HL-60/S4 (cell line): ENCODE measurements around the gene ADGRV1.
"Not testable (repeated sequence)": the region's sequence is repeated elsewhere in the genome, so short reads cannot be mapped to it uniquely, and the experiment has no call there.

Experiments
- in situ Hi-C: fragments of 300-500 bp; cut with MboI; formaldehyde crosslinking; loops from 2 replicates; pipeline ENCODE4 v1.14.3; 2022; ENCODE audit warnings: low sequenced_read_pairs

ADGRV1 gene

DNA sequence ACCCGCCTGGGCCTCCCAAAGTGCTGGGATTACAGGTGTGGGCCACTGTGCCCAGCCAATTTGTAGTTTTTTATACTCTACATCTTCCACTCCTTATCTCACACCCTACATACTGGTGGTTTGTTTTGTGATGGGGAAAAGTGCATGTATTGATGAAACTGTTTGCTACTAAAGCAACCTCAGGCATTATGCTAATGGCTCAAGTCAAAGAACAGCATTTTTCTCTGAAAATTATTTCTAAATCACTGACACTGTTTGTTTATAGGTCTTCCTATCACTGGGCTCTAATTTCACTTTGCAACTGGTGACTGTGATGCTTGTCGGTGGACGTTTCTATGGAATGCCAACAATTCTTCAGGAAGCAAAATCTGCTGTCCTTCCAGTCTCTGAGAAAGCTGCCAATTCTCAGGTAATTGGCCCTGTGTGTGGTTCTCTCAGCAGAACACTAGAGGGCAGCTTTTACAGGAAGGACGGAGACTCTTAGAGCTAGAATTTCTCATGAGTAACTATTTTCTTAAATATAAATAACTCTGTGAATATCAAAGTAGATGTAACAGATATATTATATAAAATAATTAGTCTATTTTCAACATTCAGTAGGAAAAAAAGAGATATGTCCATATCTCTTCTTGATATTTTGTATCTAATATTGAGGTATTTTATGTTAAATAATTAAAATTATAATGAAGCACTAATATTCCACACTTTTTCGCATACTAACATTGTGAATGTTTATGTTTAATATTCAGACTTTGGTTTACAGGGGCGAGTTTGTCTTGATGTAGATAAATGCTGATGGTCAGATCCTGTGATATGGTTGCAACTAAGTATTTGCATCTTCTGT is 244.1 kb downstream of the ADGRV1 start:
- in situ Hi-C loops, result no loop called here

DNA sequence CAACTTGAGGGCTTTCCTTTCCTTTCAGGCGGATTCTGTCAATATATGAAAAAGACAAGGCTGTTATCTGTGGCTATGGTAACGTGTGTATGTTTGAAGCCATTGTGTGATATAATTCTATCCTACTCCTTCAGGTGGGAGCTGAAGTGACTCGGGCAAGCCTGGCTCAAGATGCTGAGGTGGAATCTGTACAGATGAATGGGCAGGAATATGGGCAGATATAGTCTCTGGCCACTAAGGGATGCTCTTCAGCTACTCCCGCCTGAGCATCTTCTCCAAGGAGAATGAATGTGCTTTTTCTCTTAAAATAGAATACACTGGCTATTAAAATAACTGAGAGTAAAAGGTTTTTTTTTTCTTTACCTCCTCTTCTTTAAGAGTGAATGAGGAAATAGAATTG is 244.8 kb downstream of the ADGRV1 start:
- in situ Hi-C loops, result no loop called here

DNA sequence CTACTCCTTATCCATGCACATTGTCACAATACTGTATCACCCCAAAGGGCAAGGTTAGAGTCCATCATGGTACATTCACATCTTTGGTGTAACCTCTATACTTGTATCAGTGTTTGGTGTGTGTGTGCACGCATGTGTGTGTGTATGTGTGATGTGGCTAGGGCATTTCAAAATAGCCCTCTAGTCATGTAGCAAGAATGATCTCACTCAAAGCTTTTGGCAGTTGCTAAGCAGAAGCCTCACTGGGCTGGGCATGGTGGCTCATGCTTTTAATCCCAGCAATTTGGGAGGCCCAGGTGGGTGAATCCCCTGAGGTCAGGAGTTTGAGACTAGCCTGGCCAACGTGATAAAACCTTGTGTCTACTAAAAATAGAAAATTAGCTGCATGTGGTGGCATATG is 245.3 kb downstream of the ADGRV1 start:
- in situ Hi-C loops, result no loop called here

DNA sequence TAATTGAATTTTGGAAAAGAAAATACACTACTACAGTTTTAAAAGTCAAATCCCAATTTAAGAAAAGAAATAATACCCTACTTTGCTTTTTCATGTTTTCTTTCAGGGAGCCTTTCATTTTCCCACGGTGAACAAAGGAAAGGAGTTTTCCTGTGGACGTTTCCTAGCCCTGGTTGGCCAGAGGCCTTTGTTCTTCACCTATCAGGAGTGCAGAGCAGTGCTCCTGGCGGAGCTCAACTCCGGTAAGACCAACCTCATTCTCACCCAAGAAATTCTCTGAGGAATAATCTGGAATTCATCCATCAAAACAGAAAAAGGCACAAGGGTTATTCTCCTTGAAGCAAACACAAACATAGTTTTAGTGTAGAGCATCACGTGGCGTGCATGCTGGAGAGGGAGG is 248.9 kb downstream of the ADGRV1 start:
- in situ Hi-C loops, result no loop called here

DNA sequence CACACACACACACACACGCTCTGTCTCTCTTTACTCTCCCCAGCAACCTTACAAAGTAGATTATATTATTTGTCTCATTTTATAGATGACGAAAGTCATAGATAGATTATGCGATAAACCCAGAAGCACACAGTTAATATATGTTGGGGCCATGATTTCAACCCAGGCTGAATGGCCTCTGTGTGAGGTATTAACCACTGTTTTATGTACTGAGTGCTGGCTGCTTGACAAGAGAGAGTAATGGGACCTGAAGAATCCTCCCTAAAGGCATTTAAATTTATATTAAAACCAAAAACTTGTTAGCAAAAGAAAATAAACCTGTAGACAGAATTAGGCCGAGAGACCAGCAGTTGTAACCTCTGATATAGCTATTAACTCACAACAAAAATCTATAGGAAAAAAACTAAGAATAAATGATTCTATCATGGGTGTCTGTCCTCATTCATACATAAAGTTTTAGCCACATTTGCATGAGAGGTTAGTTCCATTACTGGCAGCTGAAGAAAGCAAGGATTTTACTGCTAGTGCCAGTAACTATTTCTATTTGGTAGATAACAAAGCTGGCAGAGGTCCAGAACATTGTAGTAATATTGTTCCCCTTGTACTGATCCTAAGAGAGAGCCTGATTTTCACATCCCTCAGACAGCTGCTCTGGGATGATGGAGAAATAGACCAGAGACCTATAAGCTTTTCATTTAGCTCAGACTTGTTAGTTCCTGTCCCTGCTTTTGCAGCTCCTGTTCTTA is 250.9 kb downstream of the ADGRV1 start:
- in situ Hi-C loops, result no loop called here

DNA sequence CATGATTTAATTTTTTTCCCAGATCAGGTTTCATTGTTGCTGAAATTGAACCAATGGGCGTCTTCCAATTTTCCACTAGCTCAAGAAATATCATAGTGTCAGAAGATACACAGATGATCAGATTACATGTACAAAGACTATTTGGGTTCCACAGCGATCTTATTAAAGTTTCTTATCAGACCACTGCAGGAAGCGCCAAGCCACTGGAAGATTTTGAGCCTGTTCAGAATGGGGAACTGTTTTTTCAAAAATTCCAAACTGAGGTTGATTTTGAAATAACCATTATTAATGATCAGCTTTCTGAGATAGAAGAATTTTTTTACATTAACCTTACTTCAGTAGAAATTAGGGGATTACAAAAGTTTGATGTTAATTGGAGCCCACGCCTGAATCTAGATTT is 251.6 kb downstream of the ADGRV1 start:
- in situ Hi-C loops, result no loop called here

DNA sequence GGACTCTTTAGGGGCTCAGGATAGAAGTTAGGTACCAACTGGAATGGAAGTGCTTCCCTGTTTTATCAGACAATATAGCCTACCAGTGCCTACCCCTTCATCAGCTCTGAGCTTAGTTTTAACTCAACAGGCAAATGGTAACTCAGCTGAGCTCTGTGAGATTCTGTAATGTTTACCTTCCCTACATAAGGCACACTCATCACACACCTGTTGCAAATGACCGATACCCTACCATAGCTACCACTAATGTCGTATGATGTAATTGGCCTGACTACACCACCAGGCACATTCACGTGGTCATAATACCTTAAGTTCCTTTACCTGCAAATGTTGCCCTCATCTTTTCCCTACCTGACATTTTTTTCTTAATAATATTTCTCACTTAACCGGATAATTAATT is 254.8 kb downstream of the ADGRV1 start:
- in situ Hi-C loops, result no loop called here

DNA sequence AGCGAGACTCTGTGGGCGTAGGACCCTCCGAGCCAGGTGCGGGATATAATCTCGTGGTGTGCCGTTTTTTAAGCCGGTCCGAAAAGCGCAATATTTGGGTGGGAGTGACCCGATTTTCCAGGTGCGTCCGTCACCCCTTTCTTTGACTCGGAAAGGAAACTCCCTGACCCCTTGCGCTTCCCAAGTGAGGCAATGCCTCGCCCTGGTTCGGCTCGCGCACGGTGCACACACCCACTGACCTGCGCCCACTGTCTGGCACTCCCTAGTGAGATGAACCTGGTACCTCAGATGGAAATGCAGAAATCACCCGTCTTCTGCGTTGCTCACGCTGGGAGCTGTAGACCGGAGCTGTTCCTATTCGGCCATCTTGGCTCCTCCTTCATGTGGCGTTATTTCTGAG is 263.5 kb downstream of the ADGRV1 start:
- in situ Hi-C loops, result not testable (repeated sequence)

DNA sequence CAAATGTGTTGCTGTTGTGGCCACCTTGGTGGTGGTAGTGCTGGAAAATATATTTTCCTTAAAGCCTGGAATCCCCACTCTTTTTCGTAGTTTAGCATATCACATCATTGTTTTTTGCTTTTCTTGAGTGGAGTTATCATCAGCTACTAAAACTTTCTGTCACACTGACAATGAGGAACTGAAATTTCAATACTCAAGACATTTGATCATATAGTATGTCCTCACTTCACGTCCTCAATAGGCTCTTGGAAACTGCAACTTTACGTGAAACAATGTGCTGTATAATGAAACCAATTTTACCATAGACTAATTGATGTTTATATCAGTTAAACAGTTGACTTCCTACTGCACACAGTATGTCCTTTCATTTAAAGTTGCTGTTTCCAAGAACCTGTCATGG is 265.8 kb downstream of the ADGRV1 start:
- in situ Hi-C loops, result no loop called here

DNA sequence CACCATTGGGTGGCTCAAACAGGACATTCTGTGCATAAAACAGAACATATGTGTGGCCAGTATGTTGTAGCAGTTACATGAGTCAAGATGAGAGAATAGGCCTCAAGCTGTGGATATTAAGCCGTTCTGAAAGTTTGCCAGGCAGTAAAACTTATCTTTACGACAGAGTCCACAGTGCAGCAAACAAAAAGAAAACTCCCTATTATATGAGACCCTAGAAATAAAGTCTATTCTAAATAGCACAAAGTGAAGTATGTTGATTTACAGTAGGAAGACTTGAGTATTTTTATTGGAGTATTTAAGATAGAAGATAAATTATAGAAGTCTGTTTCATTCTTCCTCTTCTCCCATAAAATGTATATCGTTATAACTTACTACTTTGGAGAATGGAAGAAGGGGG is 271.5 kb downstream of the ADGRV1 start:
- in situ Hi-C loops, result no loop called here

DNA sequence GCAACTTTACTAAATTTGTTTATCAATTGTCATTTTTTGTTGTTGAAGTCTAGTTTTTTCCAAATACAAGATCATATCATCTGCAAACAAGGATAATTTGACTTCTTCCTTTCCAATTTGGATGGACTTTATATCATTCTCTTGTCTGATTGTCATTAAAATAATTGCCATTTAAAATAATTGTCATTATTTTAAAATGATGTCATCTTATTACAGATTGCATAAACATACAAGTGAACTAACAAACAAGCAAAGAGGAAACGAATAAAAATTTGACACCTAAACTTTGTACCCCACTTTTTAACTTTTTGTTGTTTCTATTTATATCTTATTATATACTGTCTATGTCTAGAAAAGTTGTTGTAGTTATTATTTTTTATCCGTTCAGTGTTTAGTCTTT is 275.2 kb downstream of the ADGRV1 start:
- in situ Hi-C loops, result no loop called here

DNA sequence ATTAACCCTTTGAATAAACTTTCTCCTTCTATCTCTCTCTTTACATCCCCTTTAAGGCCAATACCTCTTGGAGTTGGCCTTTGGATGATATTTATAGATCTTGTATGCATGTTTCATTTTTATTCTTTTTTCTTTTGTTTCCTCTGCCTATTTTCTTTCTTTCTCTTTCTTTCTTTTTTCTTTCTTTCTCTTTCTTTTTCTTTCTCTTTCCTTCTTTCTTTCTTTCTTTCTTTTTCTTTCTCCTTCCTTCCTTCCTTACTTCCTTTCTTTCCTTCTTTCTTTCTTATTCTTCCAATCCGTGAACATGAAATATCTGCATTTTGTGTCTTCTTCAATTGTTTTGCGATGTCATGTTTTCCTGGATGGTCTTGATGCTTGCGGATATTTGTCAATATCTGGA is 276.1 kb downstream of the ADGRV1 start:
- in situ Hi-C loops, result no loop called here

DNA sequence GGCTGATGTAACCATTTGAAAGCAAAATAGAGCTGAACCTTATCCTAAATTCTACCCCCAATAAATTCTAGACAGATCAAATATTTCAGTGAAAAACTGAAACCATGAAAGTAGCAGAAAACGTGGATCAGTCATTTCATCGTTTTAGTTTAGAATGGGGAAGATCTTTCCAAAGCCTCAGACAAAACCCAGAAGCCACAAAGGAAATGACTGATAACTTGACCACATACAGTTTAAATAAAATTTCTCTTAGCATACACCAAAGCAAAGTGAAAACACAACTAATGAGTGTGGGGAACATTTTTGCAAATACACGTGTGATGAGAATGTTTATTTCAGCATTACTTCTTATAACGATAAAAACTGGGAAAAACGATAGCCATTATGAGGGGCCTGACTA is 284.8 kb downstream of the ADGRV1 start:
- in situ Hi-C loops, result no loop called here

DNA sequence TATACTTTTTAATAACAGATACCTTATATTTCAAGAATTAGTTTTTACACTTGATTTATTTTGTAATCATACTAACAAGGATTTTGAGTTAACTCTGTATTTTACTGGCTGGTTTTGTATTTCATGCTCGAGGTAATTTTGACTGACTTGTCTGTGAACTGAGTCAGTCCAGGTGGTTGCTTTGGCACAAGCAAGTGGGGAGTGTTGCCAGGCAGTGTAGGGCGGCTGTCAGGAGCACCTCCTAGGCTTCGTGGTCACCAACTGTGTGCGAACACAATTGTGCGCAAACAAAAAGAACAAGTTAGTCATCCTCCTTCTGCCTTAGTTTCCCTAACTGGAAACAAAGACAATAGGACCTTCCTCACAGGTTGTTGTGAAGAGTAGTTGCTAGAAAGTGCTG is 286.3 kb downstream of the ADGRV1 start:
- in situ Hi-C loops, result no loop called here

DNA sequence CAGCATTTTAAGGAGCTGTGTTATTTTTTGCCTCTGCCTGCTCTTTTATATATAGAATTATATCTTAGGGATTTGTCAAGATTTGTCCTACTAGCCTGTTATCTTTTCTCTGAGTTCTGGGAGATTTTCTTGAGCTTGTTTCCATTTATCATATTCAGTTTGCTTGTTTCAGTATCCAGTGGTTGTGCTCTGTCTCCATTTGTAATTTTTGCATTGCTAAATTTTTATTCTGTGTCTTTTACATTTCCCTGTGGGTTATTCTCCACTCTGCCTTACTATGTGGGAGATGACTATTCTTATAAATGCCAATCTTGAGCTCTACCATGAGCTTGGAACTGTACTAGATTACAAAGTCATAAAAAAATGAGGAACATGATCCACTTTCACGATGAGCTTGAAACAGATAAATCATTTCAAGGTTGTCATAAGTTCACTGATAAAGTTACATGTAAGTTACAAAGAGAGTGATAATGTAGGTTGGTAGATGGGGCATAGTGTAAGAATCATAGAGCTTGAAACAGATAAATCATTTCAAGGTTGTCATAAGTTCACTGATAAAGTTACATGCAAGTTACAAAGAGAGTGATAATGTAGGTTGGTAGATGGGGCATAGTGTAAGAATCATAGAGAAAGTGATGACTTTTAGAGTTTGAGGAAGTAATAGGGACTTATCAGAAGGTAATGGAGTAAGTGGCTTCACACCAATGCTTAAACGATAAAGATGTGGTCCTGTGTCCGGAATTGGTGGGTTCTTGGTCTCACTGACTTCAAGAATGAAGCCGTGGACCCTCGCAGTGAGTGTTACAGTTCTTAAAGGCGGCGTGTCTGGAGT is 287.3 kb downstream of the ADGRV1 start:
- in situ Hi-C loops, result no loop called here

DNA sequence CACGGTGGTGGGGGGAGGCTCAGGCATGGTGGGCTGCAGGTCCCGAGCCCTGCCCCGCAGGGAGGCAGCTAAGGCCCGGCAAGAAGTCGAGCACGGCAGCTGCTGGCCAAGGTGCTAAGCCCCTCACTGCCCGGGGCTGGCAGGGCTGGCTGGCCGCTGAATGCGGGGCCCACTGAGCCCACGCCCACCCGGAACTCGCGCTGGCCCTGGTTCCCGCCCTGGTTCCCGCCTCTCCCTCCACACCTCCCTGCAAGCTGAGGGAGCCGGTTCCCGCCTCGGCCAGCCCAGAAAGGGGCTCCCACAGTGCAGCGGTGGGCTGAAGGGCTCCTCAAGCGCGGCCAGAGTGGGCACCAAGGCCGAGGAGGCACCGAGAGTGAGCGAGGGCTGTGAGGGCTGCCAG is 289.0 kb downstream of the ADGRV1 start:
- in situ Hi-C loops, result not testable (repeated sequence)

DNA sequence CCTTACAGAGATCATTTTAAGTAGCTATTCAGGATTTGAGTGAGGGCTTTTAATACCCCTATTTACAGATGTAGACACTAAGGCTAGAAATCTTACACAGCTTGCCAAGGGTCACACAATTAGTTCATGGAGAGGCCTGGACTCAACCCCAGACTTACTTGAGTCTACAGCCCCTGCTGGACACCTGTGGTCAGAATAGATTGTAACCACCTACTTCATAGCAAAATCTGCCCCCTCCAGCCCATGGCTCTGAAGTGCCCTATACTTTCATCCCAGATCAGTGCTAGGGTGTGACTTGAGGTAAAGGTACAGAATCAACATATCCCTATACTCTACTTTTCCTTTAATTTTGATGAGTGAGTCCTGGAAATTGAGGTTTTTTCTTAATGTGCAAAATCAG is 291.3 kb downstream of the ADGRV1 start:
- in situ Hi-C loops, result no loop called here

DNA sequence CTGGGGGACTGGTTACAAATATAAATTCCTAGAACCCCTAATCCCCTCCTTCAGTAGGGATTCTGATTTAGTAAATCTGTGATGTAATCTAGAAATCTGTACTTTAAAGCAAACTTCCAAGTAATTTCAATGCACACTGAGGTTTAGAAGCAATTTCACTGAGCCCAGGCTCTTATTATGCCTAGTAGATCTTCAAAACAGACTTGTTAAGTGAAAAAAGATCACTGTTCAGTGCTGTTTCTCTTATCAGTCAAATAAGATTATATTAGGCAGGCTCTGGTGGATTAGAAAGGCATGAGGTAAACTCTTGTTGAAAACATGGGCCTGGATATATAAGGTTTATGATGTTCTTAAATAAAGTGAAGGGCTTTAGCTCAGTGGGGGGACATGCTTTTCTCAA is 293.9 kb downstream of the ADGRV1 start:
- in situ Hi-C loops, result no loop called here

DNA sequence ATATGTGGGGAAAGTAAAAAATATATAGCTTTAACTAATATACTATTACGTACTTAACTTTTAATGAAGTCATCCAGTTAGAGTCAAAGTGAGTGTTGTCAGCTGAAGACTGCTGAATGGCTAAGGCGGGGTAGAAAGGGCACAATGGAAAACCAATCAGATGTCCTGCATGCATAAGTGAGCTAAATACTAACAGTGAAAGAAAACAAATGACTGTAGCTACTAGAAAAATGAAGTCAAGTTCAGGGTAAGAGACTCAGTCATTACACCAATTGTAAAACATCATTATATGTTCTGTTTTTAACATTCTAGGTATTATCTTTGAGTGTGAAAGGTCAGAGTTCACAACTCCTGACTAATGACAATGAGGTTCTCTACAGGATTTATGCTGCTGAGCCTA is 295.2 kb downstream of the ADGRV1 start:
- in situ Hi-C loops, result no loop called here

DNA sequence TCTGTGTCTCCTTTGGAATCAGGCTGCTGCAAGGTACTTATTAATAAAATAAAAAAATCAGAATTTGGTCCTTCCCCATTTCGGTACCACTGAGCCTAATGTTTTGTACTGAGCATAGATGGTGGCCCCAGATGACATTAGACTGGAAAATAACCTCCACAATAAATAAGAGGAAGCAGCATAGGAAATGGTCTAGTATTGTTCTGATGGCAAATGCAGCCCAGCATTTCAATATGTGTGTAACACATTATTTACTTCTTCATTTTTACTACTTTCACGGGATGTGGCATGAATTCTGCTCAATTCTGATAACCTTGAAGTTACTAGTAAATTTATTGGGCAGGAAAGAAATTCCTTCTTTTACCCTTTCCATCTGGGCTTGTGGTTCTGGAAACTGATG is 295.6 kb downstream of the ADGRV1 start:
- in situ Hi-C loops, result no loop called here

DNA sequence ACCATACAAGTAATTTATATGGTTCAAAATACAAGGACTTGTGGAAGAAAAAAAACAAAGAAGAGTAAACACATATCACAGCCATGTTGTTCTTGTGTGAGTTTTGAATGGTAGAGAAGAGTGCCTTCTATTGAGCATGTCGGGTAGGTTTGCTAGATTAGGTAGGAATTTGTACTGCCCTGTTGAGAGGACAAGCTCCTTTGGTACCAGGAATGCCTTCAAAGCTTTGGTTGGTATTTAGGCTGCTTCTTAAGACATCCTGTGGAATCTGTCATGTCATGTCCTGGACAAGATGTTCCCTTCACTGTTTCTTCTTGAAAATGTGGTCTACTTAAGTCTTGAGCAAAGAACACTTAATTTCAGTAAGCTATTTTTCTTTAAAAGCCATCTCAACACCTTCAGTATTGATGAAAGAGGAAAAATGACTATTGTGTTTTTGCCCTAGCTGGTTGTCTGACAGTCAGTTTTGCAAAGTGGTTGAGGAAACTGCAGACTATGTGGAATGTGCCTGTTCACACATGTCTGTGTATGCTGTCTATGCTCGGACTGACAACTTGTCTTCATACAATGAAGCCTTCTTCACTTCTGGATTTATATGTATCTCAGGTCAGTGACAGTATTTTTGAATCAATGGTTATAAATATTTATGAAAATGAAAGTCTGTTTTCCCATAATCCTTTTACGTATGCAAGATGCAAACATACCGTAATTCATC is 296.9 kb downstream of the ADGRV1 start:
- in situ Hi-C loops, result no loop called here
